Uterus (tissue), 2 donors: ENCODE measurements around the gene PTPN1.

Source experiments
- CTCF ChIP-seq, 4 experiments: fragments of 200-600 bp in 2 of 4; fragments of 450-650 bp in 2 of 4; sonication (generic) in 2 of 4; IDR thresholded peaks; one replicate each; pipeline ENCODE4 v1.5.1; 2016 to 2019; ENCODE audit warnings: antibody characterized with exemption in 4 of 4, mild to moderate bottlenecking in 2 of 4, moderate library complexity in 1 of 4
- POLR2A ChIP-seq, 2 donors: fragments of 450-650 bp; IDR thresholded peaks; one replicate each; pipeline ENCODE4 v1.6.1; 2016; ENCODE audit warnings: antibody characterized with exemption in 2 of 2, mild to moderate bottlenecking in 1 of 2, moderate library complexity in 1 of 2

- TF ChIP-seq CTCF (IDR thresholded peaks at IDR 0.05) = no peak
- no peak for TF ChIP-seq POLR2A (IDR thresholded peaks at IDR 0.05)
These were observed 27.5 kb downstream of the PTPN1 start for GRCh38 chr20:50537546-50538201.
